ENCODE data around the gene PRKCA. TPM values are rescaled to one million over a fixed set of nuclear protein-coding genes. Genes with fewer than 3 reads are reported as not detected.
"Not testable (repeated sequence)": the region's sequence is repeated elsewhere in the genome, so short reads cannot be mapped to it uniquely, and the experiment has no call there.

PRKCA gene
- total RNA-seq, 1 donor from 2014 or later = 2.2 TPM

DNA sequence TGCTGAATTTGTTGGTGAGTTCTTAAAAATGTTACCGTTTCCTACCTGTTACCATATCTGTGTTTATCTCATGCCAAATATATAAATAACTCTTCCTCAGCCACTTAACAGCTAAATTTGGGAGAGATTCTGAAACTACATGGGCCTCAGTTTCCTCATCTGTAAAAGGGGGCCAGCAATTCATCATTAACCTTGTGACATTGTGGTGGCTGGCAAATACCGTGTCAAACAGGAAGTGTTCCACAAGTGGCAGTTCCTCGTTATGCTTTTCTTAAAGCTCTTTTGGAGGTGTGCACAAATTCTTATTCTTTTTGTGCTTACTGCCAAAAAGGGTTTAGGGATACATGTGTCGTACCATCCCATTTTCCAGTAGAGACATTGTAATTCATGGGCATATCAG is 312.1 kb downstream of the PRKCA start:
- Mint-ChIP-seq H3K9me3 (peaks cover 15% of the 10 kb centered on the region), H3K4me3 (no peak overlapping the region), H3K27me3 (peaks cover 11% of the 10 kb centered on the region), H3K36me3 (ENCODE audit: low read depth) (no peaks in the 10 kb centered on the region), H3K4me1 (no peaks in the 10 kb centered on the region), H3K27ac (no peak overlapping the region)
- TF ChIP-seq CTCF (IDR thresholded peaks at IDR 0.05) = no peak
- DNase-seq (no peak), ATAC-seq (ENCODE audit: low read depth) (no peak)
- intact Hi-C loops (cut with micrococcal nuclease) = no loop called here
- ChIA-PET POLR2A (no interaction called here), CTCF (no interaction called here)

GRCh38 chr17:66619206-66619605 is 316.8 kb downstream of the PRKCA start:
- CTCF ChIA-PET = interaction anchor here (0.6 kb wide), 1 partner anchor 739 kb away, joined by 4 read pairs; no protein-coding TSS in a partner anchor
- Mint-ChIP-seq H3K27ac (no peak overlapping the region), H3K4me1 (no peaks in the 10 kb centered on the region), H3K27me3 (peaks cover 11% of the 10 kb centered on the region), H3K36me3 (ENCODE audit: low read depth) (no peaks in the 10 kb centered on the region), H3K9me3 (no peaks in the 10 kb centered on the region), H3K4me3 (no peak overlapping the region)
- POLR2A ChIA-PET = no interaction called here
- intact Hi-C loops (cut with micrococcal nuclease) = no loop called here
- ATAC-seq (ENCODE audit: low read depth) (no peak), DNase-seq (no peak)
- no peak for TF ChIP-seq CTCF (IDR thresholded peaks at IDR 0.05)

DNA sequence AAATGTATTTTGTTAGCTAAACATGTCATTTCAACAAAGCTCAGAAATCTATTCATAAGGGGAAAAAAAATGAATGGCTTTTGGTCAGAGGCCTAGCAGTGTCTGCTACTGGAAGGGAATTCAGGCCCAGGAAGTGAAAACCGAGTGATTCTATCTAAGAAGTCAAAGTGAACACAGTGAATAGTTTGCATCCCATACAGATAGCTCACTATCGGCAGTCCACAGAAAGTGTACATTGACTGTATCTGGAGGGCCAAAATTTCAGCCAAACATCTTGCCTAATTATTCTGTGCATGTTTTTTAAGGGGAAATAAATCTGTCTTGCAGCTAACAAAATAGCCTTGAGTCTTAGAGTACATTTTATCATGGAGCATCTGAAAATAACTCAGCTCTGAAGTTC is 318.1 kb downstream of the PRKCA start:
- ATAC-seq (ENCODE audit: low read depth) = no peak
- Mint-ChIP-seq H3K9me3 (no peaks in the 10 kb centered on the region), H3K4me3 (no peak overlapping the region), H3K36me3 (ENCODE audit: low read depth) (no peaks in the 10 kb centered on the region), H3K27me3 (peaks cover 11% of the 10 kb centered on the region), H3K27ac (no peak overlapping the region), H3K4me1 (no peaks in the 10 kb centered on the region)
- POLR2A ChIA-PET = no interaction called here
- TF ChIP-seq CTCF (IDR thresholded peaks at IDR 0.05) = no peak
- CTCF ChIA-PET = no interaction called here
- DNase-seq = no peak
- intact Hi-C loops (cut with micrococcal nuclease) = no loop called here

GRCh38 chr17:66624630-66625029 is 322.2 kb downstream of the PRKCA start:
- CTCF ChIA-PET, H3K4me1 Mint-ChIP-seq, POLR2A ChIA-PET: not testable (repeated sequence)

DNA sequence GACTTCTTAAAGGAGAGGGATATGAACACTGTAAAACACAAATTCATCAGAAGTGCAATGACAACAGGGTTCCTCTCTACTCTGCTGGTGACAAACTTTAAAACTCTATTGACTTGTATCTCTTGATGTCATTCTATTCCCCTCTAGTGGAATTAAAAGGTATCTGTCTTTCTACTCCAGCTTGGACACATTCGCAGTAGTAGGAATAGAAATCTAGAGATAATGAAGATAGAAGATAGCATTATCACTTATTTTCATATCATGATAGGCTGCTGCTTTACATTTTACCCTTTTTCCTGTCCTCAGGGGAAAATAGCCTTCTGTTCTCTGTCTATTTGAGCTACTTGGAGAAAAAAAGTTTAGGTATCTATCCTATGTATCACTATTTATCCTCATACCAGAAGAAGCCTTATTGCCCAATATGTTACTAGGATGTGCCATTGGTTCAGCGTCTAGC is 322.9 kb downstream of the PRKCA start:
- CTCF ChIA-PET = no interaction called here
- intact Hi-C loops (cut with micrococcal nuclease) = no loop called here
- no peak for DNase-seq
- Mint-ChIP-seq H3K9me3 (no peaks in the 10 kb centered on the region), H3K36me3 (ENCODE audit: low read depth) (no peaks in the 10 kb centered on the region), H3K4me3 (no peak overlapping the region), H3K4me1 (no peaks in the 10 kb centered on the region), H3K27ac (no peak overlapping the region), H3K27me3 (peaks cover 5% of the 10 kb centered on the region)
- POLR2A ChIA-PET = no interaction called here
- TF ChIP-seq CTCF (IDR thresholded peaks at IDR 0.05) = no peak
- no peak for ATAC-seq (ENCODE audit: low read depth)

More at GRCh38 chr17:66624630-66625029, 322.2 kb downstream of the PRKCA start:
- H3K27ac Mint-ChIP-seq; H3K27me3 Mint-ChIP-seq; H3K36me3 Mint-ChIP-seq (ENCODE audit: low read depth); H3K4me3 Mint-ChIP-seq; intact Hi-C loops (cut with micrococcal nuclease); H3K9me3 Mint-ChIP-seq; DNase-seq; ATAC-seq (ENCODE audit: low read depth): not testable (repeated sequence)

GRCh38 chr17:66627985-66628384 is 325.6 kb downstream of the PRKCA start:
- intact Hi-C loops (cut with micrococcal nuclease) = no loop called here
- H3K27me3 Mint-ChIP-seq = peaks cover 2% of the 10 kb centered on the region
- H3K27ac Mint-ChIP-seq = no peak overlapping the region
- no peak overlapping the region for H3K4me3 Mint-ChIP-seq
- POLR2A ChIA-PET = no interaction called here
- no peaks in the 10 kb centered on the region for H3K9me3 Mint-ChIP-seq
- ATAC-seq (ENCODE audit: low read depth) (no peak), DNase-seq (no peak)
- no peaks in the 10 kb centered on the region for H3K36me3 Mint-ChIP-seq (ENCODE audit: low read depth)
- no peaks in the 10 kb centered on the region for H3K4me1 Mint-ChIP-seq
- no peak for TF ChIP-seq CTCF (IDR thresholded peaks at IDR 0.05)
- CTCF ChIA-PET = no interaction called here
